Measurements from ENCODE around the gene CPZ.

- TF ChIP-seq, protein P1, sequence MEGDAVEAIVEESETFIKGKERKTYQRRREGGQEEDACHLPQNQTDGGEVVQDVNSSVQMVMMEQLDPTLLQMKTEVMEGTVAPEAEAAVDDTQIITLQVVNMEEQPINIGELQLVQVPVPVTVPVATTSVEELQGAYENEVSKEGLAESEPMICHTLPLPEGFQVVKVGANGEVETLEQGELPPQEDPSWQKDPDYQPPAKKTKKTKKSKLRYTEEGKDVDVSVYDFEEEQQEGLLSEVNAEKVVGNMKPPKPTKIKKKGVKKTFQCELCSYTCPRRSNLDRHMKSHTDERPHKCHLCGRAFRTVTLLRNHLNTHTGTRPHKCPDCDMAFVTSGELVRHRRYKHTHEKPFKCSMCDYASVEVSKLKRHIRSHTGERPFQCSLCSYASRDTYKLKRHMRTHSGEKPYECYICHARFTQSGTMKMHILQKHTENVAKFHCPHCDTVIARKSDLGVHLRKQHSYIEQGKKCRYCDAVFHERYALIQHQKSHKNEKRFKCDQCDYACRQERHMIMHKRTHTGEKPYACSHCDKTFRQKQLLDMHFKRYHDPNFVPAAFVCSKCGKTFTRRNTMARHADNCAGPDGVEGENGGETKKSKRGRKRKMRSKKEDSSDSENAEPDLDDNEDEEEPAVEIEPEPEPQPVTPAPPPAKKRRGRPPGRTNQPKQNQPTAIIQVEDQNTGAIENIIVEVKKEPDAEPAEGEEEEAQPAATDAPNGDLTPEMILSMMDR (IDR thresholded peaks at IDR 0.05 in 8 of 11, conservative IDR thresholded peaks at IDR 0.05 in 3 of 11): no peak
- TF ChIP-seq POLR2AphosphoS5 (IDR thresholded peaks at IDR 0.05) (no peak), POLR2A (IDR thresholded peaks at IDR 0.05) (no peak)
Observed at GRCh38 chr4:8586671-8587468, 5.7 kb upstream of the CPZ start.
